Breast epithelium (tissue), 3 donors: ENCODE measurements around the gene CCDC3.

ENCODE experiments used
- CTCF ChIP-seq, 3 donors: fragments of 450-650 bp; IDR thresholded peaks; one replicate each; pipeline ENCODE4 v1.5.1; 2016 to 2017; ENCODE audit warnings: antibody characterized with exemption in 3 of 3, mild to moderate bottlenecking in 3 of 3, moderate library complexity in 3 of 3
- POLR2A ChIP-seq: fragments of 450-650 bp; IDR thresholded peaks from one replicate; pipeline ENCODE4 v1.6.1; 2016; ENCODE audit warnings: antibody characterized with exemption, mild to moderate bottlenecking, moderate library complexity

DNA sequence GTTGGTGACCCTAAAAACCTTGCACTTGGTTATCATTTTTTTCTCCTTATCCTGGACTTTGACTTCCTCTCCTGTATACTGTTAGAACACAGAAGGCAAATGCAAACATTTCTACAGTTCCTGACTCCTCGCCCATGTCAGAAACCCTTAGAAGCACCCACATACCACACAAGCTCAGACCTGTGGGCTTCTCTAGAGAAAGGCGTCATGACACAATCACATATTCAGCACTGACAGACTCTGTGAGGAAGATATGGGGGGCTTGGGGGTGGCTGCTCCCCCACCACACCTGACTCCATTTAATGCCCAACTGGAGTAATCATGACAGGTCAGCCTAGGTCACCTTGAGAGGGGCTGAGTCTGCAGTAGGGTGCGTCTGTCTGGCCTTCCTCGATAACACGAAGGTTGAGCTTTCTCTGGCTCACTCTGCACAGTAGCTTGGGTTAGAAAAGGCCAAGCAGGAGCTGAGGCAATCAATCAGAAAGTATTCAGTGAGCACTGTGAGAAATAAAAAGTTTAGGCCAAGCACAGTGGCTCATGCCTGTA, 50.9 kb downstream of the CCDC3 start:
- TF ChIP-seq CTCF (IDR thresholded peaks at IDR 0.05) (no peak), POLR2A (no peak)
